ENCODE measurements around the gene SIN3A.
"Not testable (repeated sequence)": the region's sequence is repeated elsewhere in the genome, so short reads cannot be mapped to it uniquely, and the experiment has no call there.

- not testable (repeated sequence) for TF ChIP-seq POLR2A (IDR thresholded peaks at IDR 0.05; ENCODE audit: control extremely low read depth in 1 of 2, low read depth in 2 of 2, low read length in 2 of 2); SP1 (IDR thresholded peaks at IDR 0.05; ENCODE audit: low read depth, low read length); CTCF (IDR thresholded peaks at IDR 0.05; ENCODE audit: control extremely low read depth in 1 of 3, insufficient read depth in 1 of 3, low read depth in 1 of 3, low read length in 3 of 3); USF2 (IDR thresholded peaks at IDR 0.05; ENCODE audit: low read length); EZH2 (IDR thresholded peaks at IDR 0.05; ENCODE audit: low read depth, low read length, severe bottlenecking); CHD2 (IDR thresholded peaks at IDR 0.05; ENCODE audit: low read length); KDM4A (IDR thresholded peaks at IDR 0.05; ENCODE audit: low read depth, low read length, severe bottlenecking); CBX5 (IDR thresholded peaks at IDR 0.05; ENCODE audit: low read depth, low read length); JUND (IDR thresholded peaks at IDR 0.05; ENCODE audit: low read length); TAF1 (IDR thresholded peaks at IDR 0.05; ENCODE audit: low read depth, low read length); TBP (IDR thresholded peaks at IDR 0.05; ENCODE audit: low read depth, low read length); CTBP2 (IDR thresholded peaks at IDR 0.05; ENCODE audit: borderline replicate concordance, insufficient read depth, insufficient read length, low read length)
Measured at GRCh38 chr15:75332093-75332492, 119.4 kb downstream of the SIN3A start.

All from H1 (cell line).